ENCODE data around the gene SLC2A1. TPM values are rescaled to one million over a fixed set of nuclear protein-coding genes. Genes with fewer than 3 reads are reported as not detected.

Gene SLC2A1
- total RNA-seq, 2 experiments from 2014 or later, result 66.6 to 93.4 TPM

DNA sequence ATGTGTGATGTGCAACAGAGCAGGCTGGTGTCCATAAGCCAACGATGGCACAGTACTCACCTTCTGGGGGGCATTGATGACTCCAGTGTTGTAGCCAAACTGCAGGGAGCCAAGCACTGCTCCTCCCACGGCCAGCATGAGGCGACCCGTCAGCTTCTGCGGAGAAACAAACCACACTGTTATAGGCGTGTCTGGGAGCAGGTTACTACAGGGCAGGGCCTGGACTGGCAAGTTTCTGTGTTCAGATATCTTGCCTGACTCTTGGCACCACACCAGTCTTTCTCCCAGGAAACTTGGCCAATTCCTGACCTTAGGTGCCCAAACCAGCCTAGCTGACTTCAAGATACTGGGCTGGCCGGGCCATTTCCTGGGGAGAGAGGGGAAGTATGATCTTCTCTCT, 15.5 kb downstream of the SLC2A1 start:
- Histone ChIP-seq H3K36me3 (ENCODE audit: insufficient read depth, low read length) (peaks cover 91% of the 10 kb centered on the region), H3K4me1 (ENCODE audit: insufficient read depth, low read length, poor library complexity, severe bottlenecking) (peaks cover 84% of the 10 kb centered on the region), H3K27ac (ENCODE audit: low read depth, low read length, poor library complexity, severe bottlenecking) (peak overlapping the region; percentile 93), H3K79me2 (ENCODE audit: insufficient read depth, low read depth, low read length) (peaks cover 76% of the 10 kb centered on the region), H4K20me1 (ENCODE audit: insufficient read depth, low read length) (0 out of 2 replicates have a peak, but pooled peaks cover 3% of the 10 kb centered on the region), H3K9me2 (ENCODE audit: insufficient read depth, low read length) (no peaks in the 10 kb centered on the region), H3K4me3 (ENCODE audit: low read depth, low read length, poor library complexity, severe bottlenecking) (peak overlapping the region; percentile 30), H2AFZ (ENCODE audit: low read length) (no peak overlapping the region), H3K4me2 (ENCODE audit: low read length) (peak overlapping the region; percentile 79), H3K9me3 (ENCODE audit: low read length) (no peaks in the 10 kb centered on the region)
- BruUV-seq (replicated peaks), result no TSS peak
- no peak for DNase-seq (ENCODE audit: low spot score)
- TF ChIP-seq EZH2phosphoT487 (IDR thresholded peaks at IDR 0.05; ENCODE audit: borderline replicate concordance, low read depth, low read length), result no peak
- TF ChIP-seq, protein P1, sequence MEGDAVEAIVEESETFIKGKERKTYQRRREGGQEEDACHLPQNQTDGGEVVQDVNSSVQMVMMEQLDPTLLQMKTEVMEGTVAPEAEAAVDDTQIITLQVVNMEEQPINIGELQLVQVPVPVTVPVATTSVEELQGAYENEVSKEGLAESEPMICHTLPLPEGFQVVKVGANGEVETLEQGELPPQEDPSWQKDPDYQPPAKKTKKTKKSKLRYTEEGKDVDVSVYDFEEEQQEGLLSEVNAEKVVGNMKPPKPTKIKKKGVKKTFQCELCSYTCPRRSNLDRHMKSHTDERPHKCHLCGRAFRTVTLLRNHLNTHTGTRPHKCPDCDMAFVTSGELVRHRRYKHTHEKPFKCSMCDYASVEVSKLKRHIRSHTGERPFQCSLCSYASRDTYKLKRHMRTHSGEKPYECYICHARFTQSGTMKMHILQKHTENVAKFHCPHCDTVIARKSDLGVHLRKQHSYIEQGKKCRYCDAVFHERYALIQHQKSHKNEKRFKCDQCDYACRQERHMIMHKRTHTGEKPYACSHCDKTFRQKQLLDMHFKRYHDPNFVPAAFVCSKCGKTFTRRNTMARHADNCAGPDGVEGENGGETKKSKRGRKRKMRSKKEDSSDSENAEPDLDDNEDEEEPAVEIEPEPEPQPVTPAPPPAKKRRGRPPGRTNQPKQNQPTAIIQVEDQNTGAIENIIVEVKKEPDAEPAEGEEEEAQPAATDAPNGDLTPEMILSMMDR (conservative IDR thresholded peaks at IDR 0.05; ENCODE audit: low read length), result no peak
- ChIA-PET POLR2A (interaction anchor here (1.1 to 4.2 kb wide), 6 partner anchors 8 to 176 kb away, joined by 3 to 24 read pairs (median 6); partner anchors contain the start of genes C1orf50 and P3H1), CTCF (ENCODE audit: unreplicated experiment) (interaction anchor here (1.7 kb wide), 1 partner anchor 12 kb away, joined by 7 read pairs; no protein-coding TSS in a partner anchor)
- intact Hi-C loops (cut with micrococcal nuclease; ENCODE audit: unreplicated experiment), result loop anchor here (2.0 to 5.0 kb wide), 2 partner anchors 14 to 261 kb away; partner anchors contain the start of gene YBX1

DNA sequence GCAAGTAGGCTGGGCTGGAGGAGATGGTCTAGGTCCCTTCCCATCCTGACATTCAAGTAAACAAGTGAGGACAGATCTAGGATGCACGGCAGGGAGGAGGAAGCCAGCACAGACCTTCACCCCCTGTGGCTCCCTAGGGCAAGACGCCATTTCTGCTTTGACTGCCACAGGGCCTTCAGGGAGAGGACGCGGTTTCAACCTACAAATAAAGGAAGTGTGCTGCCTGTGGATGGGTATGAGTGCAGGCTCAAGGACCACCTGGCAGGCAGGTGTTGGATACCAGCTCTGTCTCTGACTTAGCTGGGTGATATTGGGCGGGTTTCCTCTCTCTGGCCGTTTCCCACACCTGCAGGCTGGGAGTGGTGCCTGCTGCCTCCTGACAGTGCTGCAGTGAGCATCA, 16.2 kb downstream of the SLC2A1 start:
- H3K36me3 ChIP-seq (ENCODE audit: insufficient read depth, low read length), result peaks cover 91% of the 10 kb centered on the region
- no peaks in the 10 kb centered on the region for H3K9me3 ChIP-seq (ENCODE audit: low read length)
- no TSS peak for BruUV-seq (replicated peaks)
- ChIA-PET POLR2A (interaction anchor here (1.0 to 3.4 kb wide), 6 partner anchors 8 to 176 kb away, joined by 3 to 24 read pairs (median 4); partner anchors contain the start of genes C1orf50 and P3H1), CTCF (ENCODE audit: unreplicated experiment) (interaction anchor here (1.0 to 1.7 kb wide), 2 partner anchors 12 to 176 kb away, joined by 4 to 7 read pairs; partner anchors contain the start of genes C1orf50 and P3H1)
- no peaks in the 10 kb centered on the region for H3K9me2 ChIP-seq (ENCODE audit: insufficient read depth, low read length)
- TF ChIP-seq, protein P1 (conservative IDR thresholded peaks at IDR 0.05; ENCODE audit: low read length), result no peak
- no peak for TF ChIP-seq EZH2phosphoT487 (IDR thresholded peaks at IDR 0.05; ENCODE audit: borderline replicate concordance, low read depth, low read length)
- intact Hi-C loops (cut with micrococcal nuclease; ENCODE audit: unreplicated experiment), result loop anchor here (2.0 to 5.0 kb wide), 2 partner anchors 14 to 260 kb away; partner anchors contain the start of gene YBX1
- peaks cover 84% of the 10 kb centered on the region for H3K4me1 ChIP-seq (ENCODE audit: insufficient read depth, low read length, poor library complexity, severe bottlenecking)
- no peak overlapping the region for H2AFZ ChIP-seq (ENCODE audit: low read length)
- peak overlapping the region; percentile 93 for H3K27ac ChIP-seq (ENCODE audit: low read depth, low read length, poor library complexity, severe bottlenecking)
- 0 out of 2 replicates have a peak, but pooled peaks cover 3% of the 10 kb centered on the region for H4K20me1 ChIP-seq (ENCODE audit: insufficient read depth, low read length)
- H3K4me3 ChIP-seq (ENCODE audit: low read depth, low read length, poor library complexity, severe bottlenecking), result peak overlapping the region; percentile 30
- H3K79me2 ChIP-seq (ENCODE audit: insufficient read depth, low read depth, low read length), result peaks cover 69% of the 10 kb centered on the region
- peak overlapping the region; percentile 79 for H3K4me2 ChIP-seq (ENCODE audit: low read length)
- DNase-seq (ENCODE audit: low spot score), result peak; percentile 91

Measured in OCI-LY7 (cell line).